ENCODE data around the gene GTF3C6. TPM values are rescaled to one million over a fixed set of nuclear protein-coding genes. Genes with fewer than 3 reads are reported as not detected.
A peak's percentile ranks its signal among the peaks of the same experiment; 100 is the strongest.

The GTF3C6 gene
- total RNA-seq, 1 donor from 2014 or later, result 79.5 TPM

DNA sequence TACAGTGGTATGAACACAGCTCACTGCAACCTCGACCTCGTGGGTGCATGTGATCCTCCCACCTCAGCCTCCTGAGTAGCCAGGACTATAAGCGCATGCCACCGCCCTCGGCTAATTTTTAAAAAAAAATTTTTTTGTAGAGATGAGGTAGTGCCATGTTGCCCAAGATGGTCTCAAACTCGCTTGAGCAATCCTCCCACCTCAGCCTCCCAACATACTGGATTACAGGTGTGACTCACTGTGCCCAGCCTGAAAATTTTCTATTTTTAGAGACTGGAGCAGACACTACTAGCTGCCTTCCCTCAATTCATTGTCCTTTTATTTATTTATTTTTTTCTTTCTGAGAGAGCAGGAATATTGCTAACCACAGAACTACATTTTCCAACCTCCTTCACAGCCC, 20.3 kb upstream of the GTF3C6 start:
- no peaks in the 10 kb centered on the region for H3K36me3 Mint-ChIP-seq (ENCODE audit: low read depth)
- H3K9me3 Mint-ChIP-seq (ENCODE audit: low read depth), result no peaks in the 10 kb centered on the region
- no peak for DNase-seq (ENCODE audit: low spot score)
- no peaks in the 10 kb centered on the region for H3K27me3 Mint-ChIP-seq (ENCODE audit: low read depth)
- TF ChIP-seq, protein P1, sequence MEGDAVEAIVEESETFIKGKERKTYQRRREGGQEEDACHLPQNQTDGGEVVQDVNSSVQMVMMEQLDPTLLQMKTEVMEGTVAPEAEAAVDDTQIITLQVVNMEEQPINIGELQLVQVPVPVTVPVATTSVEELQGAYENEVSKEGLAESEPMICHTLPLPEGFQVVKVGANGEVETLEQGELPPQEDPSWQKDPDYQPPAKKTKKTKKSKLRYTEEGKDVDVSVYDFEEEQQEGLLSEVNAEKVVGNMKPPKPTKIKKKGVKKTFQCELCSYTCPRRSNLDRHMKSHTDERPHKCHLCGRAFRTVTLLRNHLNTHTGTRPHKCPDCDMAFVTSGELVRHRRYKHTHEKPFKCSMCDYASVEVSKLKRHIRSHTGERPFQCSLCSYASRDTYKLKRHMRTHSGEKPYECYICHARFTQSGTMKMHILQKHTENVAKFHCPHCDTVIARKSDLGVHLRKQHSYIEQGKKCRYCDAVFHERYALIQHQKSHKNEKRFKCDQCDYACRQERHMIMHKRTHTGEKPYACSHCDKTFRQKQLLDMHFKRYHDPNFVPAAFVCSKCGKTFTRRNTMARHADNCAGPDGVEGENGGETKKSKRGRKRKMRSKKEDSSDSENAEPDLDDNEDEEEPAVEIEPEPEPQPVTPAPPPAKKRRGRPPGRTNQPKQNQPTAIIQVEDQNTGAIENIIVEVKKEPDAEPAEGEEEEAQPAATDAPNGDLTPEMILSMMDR (IDR thresholded peaks at IDR 0.05), result no peak
- no peak overlapping the region for H3K27ac Mint-ChIP-seq (ENCODE audit: unreplicated experiment)
- no peaks in the 10 kb centered on the region for H3K4me1 Mint-ChIP-seq (ENCODE audit: low read depth)
- no peak overlapping the region for H3K4me3 Mint-ChIP-seq (ENCODE audit: unreplicated experiment)

DNA sequence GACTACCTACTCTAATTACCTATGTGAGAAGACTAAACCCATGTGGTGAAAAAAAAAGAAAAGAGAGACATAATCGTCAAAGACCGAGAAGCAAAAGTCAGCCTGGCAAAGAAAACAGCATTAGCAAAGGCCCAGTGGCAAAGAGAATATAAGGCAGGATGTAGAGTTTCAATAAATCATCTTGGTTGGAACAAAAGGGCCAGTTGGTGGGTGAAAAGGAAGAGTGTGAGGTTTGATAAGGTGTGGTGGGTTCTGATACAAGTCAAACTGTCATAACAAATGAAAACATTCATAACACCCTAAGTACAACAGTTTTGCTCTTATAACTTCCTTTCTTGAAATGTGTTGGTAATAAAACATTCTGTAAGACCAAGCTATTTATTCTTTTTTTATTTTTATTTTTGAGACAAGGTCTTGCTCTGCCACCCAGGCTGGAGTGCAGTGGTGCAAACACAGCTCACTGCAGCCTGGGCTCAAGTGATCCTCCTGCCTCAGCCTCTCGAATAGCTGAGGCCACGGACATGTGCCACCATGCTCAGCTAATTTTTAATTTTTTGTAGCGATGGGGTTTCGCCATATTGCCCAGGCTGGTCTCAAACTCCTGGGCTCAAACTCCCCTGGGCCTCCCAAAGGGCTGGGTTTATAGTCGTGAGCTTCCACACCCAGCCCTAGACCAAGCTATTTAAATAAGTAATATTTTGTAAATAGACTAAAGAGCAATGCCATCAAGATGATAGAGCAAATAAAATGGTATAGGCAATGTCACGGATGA, 18.9 kb upstream of the GTF3C6 start:
- Mint-ChIP-seq H3K27me3 (ENCODE audit: low read depth) (no peaks in the 10 kb centered on the region), H3K36me3 (ENCODE audit: low read depth) (no peaks in the 10 kb centered on the region), H3K4me3 (ENCODE audit: unreplicated experiment) (no peak overlapping the region), H3K9me3 (ENCODE audit: low read depth) (no peaks in the 10 kb centered on the region), H3K27ac (ENCODE audit: unreplicated experiment) (no peak overlapping the region), H3K4me1 (ENCODE audit: low read depth) (peaks cover 4% of the 10 kb centered on the region)
- DNase-seq (ENCODE audit: low spot score), result no peak
- TF ChIP-seq, protein P1 (IDR thresholded peaks at IDR 0.05), result no peak

DNA sequence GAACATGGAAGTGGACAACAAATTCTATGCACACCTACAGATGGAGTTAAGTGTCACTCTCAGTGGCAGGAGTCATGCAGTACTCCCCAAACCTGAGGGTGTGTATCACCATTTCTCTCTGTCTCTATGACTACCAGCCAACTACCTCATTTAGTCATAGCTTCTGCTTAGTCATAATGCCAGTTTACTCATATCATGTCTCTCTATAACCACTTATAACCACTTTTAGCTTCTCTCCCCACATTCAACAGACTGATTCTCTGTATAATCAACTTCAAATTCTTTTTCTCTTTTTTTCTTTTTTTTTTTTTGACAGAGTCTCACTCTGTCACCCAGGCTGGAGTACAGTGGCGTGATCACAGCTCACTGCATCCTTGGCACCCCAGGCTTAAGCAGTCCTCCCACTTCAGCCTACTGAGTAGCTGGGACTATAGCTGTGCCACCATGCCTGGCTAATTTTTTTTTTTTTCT, 13.8 kb upstream of the GTF3C6 start:
- TF ChIP-seq, protein P1 (IDR thresholded peaks at IDR 0.05), result no peak
- H3K27me3 Mint-ChIP-seq (ENCODE audit: low read depth), result no peaks in the 10 kb centered on the region
- DNase-seq (ENCODE audit: low spot score), result no peak
- H3K27ac Mint-ChIP-seq (ENCODE audit: unreplicated experiment), result peak overlapping the region; percentile 75
- H3K4me1 Mint-ChIP-seq (ENCODE audit: low read depth), result peaks cover 10% of the 10 kb centered on the region
- no peaks in the 10 kb centered on the region for H3K9me3 Mint-ChIP-seq (ENCODE audit: low read depth)
- H3K4me3 Mint-ChIP-seq (ENCODE audit: unreplicated experiment), result no peak overlapping the region
- H3K36me3 Mint-ChIP-seq (ENCODE audit: low read depth), result no peaks in the 10 kb centered on the region

DNA sequence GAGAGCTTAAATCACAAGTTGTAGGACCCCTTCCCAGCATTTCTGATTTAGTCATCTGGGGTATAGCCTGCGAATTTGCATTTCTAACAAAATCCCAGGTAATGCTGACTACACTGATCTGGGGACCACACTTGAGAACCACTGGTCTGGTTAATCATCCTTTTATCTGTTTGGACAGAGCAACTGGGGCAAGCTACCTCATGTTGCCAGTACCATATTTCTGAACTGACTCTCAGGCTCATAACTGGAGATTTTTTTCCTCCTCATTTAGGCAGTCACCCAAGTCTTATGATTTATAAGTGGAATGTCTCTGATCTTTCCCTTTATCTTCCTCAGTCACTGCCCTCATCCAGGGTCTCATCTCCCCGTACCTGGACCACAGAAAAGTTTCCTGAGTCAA, 12.0 kb upstream of the GTF3C6 start:
- H3K4me1 Mint-ChIP-seq (ENCODE audit: low read depth), result peaks cover 13% of the 10 kb centered on the region
- TF ChIP-seq, protein P1 (IDR thresholded peaks at IDR 0.05), result no peak
- no peak overlapping the region for H3K4me3 Mint-ChIP-seq (ENCODE audit: unreplicated experiment)
- no peaks in the 10 kb centered on the region for H3K27me3 Mint-ChIP-seq (ENCODE audit: low read depth)
- no peaks in the 10 kb centered on the region for H3K9me3 Mint-ChIP-seq (ENCODE audit: low read depth)
- H3K27ac Mint-ChIP-seq (ENCODE audit: unreplicated experiment), result no peak overlapping the region
- no peak for DNase-seq (ENCODE audit: low spot score)
- no peaks in the 10 kb centered on the region for H3K36me3 Mint-ChIP-seq (ENCODE audit: low read depth)

DNA sequence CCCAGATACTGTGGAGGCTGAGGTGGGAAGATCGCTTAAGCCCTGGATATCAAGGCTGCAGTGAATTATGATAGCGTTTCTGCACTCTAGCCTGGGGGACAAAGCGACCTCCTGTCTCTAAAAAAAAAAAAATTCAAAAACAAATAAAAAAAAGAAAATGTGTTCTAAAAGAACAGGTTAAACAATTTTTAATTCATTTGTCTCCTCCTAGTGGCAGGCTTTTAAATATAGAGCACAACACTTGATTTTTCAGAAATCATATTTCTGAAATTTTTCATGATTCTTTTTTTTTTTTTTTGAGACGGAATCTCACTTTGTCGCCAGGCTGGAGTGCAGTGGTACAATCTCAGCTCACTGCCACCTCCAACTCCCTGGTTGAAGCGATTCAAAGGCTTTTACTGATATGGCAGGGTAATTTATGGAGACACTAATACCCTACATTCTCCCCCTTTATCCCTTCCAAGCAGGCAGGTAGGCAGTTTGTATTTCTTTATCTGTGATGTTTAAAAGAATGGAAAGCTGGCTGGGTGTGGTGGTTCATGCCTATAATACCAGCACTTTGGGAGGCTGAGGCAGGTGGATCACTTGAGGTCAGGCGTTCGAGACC, 8.7 kb upstream of the GTF3C6 start:
- Mint-ChIP-seq H3K27ac (ENCODE audit: unreplicated experiment) (no peak overlapping the region), H3K4me3 (ENCODE audit: unreplicated experiment) (no peak overlapping the region), H3K36me3 (ENCODE audit: low read depth) (no peaks in the 10 kb centered on the region), H3K27me3 (ENCODE audit: low read depth) (no peaks in the 10 kb centered on the region), H3K9me3 (ENCODE audit: low read depth) (no peaks in the 10 kb centered on the region), H3K4me1 (ENCODE audit: low read depth) (peaks cover 21% of the 10 kb centered on the region)
- TF ChIP-seq, protein P1 (IDR thresholded peaks at IDR 0.05), result peak; percentile 89
- DNase-seq (ENCODE audit: low spot score), result no peak
